Activated gamma-delta T cell treated with anti-CD3 and anti-CD28 coated beads, Interleukin-2, amount 50 U/mL, for 16 hours (primary cell): Measurements from ENCODE around the gene UGT1A9.

Experiments
- DNase-seq: peaks from one replicate; pipeline ENCODE4 v3.0.0-alpha.2; 2020; ENCODE audit warnings: low read depth

Gene UGT1A9

GRCh38 chr2:233796254-233796653 lies 124.6 kb downstream of the UGT1A9 start:
- no peak for DNase-seq

- no peak for DNase-seq
Observed at GRCh38 chr2:233798335-233799086, 126.8 kb downstream of the UGT1A9 start.

- no peak for DNase-seq
Observed at GRCh38 chr2:233799087-233799665, 127.5 kb downstream of the UGT1A9 start.

GRCh38 chr2:233799716-233800115 lies 128.0 kb downstream of the UGT1A9 start:
- DNase-seq = no peak

- DNase-seq = no peak
Observed at GRCh38 chr2:233800208-233800607, 128.5 kb downstream of the UGT1A9 start.

GRCh38 chr2:233801357-233802131 lies 129.8 kb downstream of the UGT1A9 start:
- DNase-seq = no peak

- DNase-seq = no peak
Observed at GRCh38 chr2:233802132-233802815, 130.6 kb downstream of the UGT1A9 start.

GRCh38 chr2:233803292-233803911 lies 131.7 kb downstream of the UGT1A9 start:
- DNase-seq = no peak

GRCh38 chr2:233803994-233804393 lies 132.3 kb downstream of the UGT1A9 start:
- DNase-seq = no peak

- no peak for DNase-seq
Observed at GRCh38 chr2:233807215-233807865, 135.6 kb downstream of the UGT1A9 start.

- DNase-seq = no peak
Observed at GRCh38 chr2:233807966-233808935, 136.6 kb downstream of the UGT1A9 start.

- DNase-seq = no peak
Observed at GRCh38 chr2:233810385-233810784, 138.7 kb downstream of the UGT1A9 start.

- DNase-seq = no peak
Observed at GRCh38 chr2:233811087-233811486, 139.4 kb downstream of the UGT1A9 start.

GRCh38 chr2:233811732-233812131 lies 140.0 kb downstream of the UGT1A9 start:
- DNase-seq = no peak

GRCh38 chr2:233813236-233814055 lies 141.7 kb downstream of the UGT1A9 start:
- no peak for DNase-seq

GRCh38 chr2:233814056-233814835 lies 142.5 kb downstream of the UGT1A9 start:
- DNase-seq = no peak

GRCh38 chr2:233815861-233816260 lies 144.2 kb downstream of the UGT1A9 start:
- no peak for DNase-seq

- no peak for DNase-seq
Observed at GRCh38 chr2:233816334-233816733, 144.6 kb downstream of the UGT1A9 start.

- no peak for DNase-seq
Observed at GRCh38 chr2:233816771-233817170, 145.1 kb downstream of the UGT1A9 start.
